HG03039 (cell line): ENCODE data around the gene HNRNPL.
"Not testable (repeated sequence)": the region's sequence is repeated elsewhere in the genome, so short reads cannot be mapped to it uniquely, and the experiment has no call there.

Source experiments
- ATAC-seq: cut with Tn5 transposase; IDR thresholded peaks from one replicate; pipeline ENCODE4 v1.9.1; 2021; ENCODE audit warnings: mild to moderate bottlenecking, moderate library complexity; ENCODE audit not compliant: unreplicated experiment

HNRNPL gene

GRCh38 chr19:38806371-38806770 lies 43.4 kb downstream of the HNRNPL start:
- ATAC-seq = no peak

GRCh38 chr19:38805180-38805579 lies 44.6 kb downstream of the HNRNPL start:
- no peak for ATAC-seq

GRCh38 chr19:38803543-38803942 lies 46.2 kb downstream of the HNRNPL start:
- ATAC-seq = no peak

GRCh38 chr19:38801359-38802095 lies 48.3 kb downstream of the HNRNPL start:
- no peak for ATAC-seq

DNA sequence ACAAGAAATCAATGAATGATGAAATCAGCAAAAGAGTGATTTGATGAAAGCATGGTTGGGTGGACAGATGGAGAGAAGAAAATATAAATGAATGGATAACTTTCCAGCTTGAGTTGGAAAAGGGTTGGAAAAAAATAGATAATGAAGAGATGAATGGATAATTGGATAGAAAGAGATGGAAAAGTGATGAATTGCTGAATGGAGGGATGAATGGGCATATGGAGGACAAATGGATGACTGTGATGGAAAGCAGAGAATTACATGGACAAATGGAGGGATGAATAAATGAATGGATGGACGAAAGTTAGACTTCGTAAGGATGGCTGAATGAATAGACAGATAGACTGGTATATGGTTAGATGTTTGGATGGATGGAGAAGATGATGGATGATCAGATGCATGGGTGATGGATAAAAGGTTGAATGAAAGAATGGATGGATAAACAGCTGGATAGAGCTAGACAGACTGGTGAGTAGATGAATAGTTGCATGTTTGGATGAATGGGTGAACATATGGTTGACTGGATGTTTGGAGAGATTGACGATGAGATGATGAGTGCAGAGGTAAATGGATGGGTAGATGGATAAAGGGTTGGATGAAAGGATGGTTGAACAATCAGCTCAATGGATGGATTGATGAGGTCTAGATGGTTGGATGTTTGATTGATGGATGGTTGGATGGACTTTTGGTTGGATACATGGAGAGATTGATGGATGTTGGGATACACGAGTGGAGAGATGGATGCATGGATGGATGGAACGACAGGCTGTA lies 49.0 kb downstream of the HNRNPL start:
- no peak for ATAC-seq

- ATAC-seq = no peak
These were observed 50.7 kb downstream of the HNRNPL start for GRCh38 chr19:38799104-38799503.

DNA sequence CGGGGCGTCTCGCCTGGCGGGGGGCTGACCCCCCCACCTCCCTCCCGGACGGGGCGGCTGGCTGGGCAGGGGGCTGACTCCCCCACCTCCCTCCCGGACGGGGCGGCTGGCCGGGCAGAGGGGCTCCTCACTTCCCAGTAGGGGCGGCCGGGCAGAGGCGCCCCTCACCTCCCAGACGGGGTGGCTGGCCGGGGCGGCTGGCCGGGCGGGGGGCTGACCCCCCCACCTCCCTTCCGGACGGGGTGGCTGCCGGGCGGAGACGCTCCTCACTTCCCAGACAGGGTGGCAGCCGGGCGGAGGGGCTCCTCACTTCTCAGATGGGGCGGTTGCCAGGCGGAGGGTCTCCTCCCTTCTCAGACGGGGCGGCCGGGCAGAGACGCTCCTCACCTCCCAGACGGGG lies 52.0 kb downstream of the HNRNPL start:
- ATAC-seq = not testable (repeated sequence)

GRCh38 chr19:38796154-38796553 lies 53.6 kb downstream of the HNRNPL start:
- no peak for ATAC-seq

GRCh38 chr19:38795549-38795948 lies 54.2 kb downstream of the HNRNPL start:
- no peak for ATAC-seq

GRCh38 chr19:38793671-38794070 lies 56.1 kb downstream of the HNRNPL start:
- ATAC-seq = no peak

- ATAC-seq = no peak
These were observed 56.6 kb downstream of the HNRNPL start for GRCh38 chr19:38793177-38793576.

- no peak for ATAC-seq
These were observed 57.3 kb downstream of the HNRNPL start for GRCh38 chr19:38792250-38793111.

GRCh38 chr19:38791451-38792064 lies 58.2 kb downstream of the HNRNPL start:
- ATAC-seq = not testable (repeated sequence)

GRCh38 chr19:38790507-38791403 lies 59.0 kb downstream of the HNRNPL start:
- not testable (repeated sequence) for ATAC-seq

- ATAC-seq = no peak
These were observed 61.1 kb downstream of the HNRNPL start, which contains the start of gene LGALS7B for GRCh38 chr19:38788478-38789243. LGALS7B (plus strand) TSS chr19:38789200; CDS start chr19:38789227, 27 bp downstream.

DNA sequence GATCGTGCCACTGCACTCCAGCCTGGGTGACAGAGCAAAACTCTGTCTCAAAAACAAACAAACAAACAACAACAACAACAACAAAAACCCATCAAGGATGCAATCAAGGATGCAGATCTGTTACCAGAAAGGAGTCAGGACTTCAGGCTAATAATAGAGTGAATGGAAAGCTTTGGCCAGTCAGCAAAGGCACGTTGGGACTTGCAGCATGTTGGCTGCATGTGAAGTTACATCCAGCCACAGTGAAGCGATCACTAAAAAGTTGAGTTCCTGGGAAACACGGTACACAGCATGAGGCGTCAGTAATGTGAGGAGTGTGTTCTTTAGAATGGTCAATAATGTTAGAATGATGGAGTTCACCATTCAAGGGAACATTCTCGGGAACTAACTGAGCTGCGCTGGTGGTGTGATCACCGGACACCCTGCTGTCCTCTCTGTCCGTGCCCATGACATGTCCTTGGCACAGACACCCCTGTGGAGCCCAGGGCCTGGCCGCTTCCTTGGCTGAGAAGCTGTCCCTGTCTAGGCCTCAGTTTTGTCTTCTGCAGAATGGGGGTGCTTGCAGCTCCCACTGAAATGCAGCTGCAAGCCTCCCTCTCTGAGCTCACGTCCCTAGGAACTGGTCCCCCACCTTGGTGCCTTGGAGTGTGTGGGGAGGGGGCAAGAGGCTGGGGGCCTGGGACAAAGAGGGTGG lies 63.1 kb downstream of the HNRNPL start:
- ATAC-seq = no peak
